Gastroesophageal sphincter (tissue), 4 donors: ENCODE results near the gene FRG2C. TPM values are rescaled to one million over a fixed set of nuclear protein-coding genes. Genes with fewer than 3 reads are reported as not detected.

Source experiments
- ATAC-seq: fragments of 150-250 bp; one replicate; pipeline ENCODE4 v1.9.1; 2016; ENCODE audit warnings: mild to moderate bottlenecking, moderate library complexity
- H3K27ac ChIP-seq, 4 donors: fragments of 200-600 bp; sonication (generic) in 3 of 4; 1 replicate in 3 of 4; 2 replicates in 1 of 4; pipeline ENCODE4 v1.5.1; 2016 to 2019
- H3K27me3 ChIP-seq: fragments of 200-600 bp; sonication (generic); one replicate; pipeline ENCODE4 v1.5.1; 2019
- H3K36me3 ChIP-seq, 2 donors: fragments of 200-600 bp; sonication (generic); one replicate each; pipeline ENCODE4 v1.5.1; 2019; ENCODE audit warnings: control low read depth in 1 of 2
- H3K4me1 ChIP-seq, 3 donors: fragments of 200-600 bp; sonication (generic); 1 replicate in 2 of 3; 2 replicates in 1 of 3; pipeline ENCODE4 v1.5.1; 2016 to 2019; ENCODE audit warnings: control low read depth in 2 of 3
- H3K4me3 ChIP-seq, 2 donors: fragments of 200-600 bp; sonication (generic); one replicate each; pipeline ENCODE4 v1.5.1; 2019; ENCODE audit warnings: mild to moderate bottlenecking in 1 of 2, moderate library complexity in 1 of 2
- H3K9me3 ChIP-seq, 3 donors: fragments of 200-600 bp; sonication (generic); one replicate each; pipeline ENCODE4 v1.5.1; 2017 to 2019; ENCODE audit warnings: control low read depth in 2 of 3
- EP300 ChIP-seq: sonication (generic); formaldehyde crosslinking; IDR thresholded peaks from one replicate; pipeline ENCODE4 v1.6.1; 2017; ENCODE audit warnings: antibody characterized with exemption, mild to moderate bottlenecking
- POLR2A ChIP-seq, 2 donors: fragments of 450-650 bp; IDR thresholded peaks; one replicate each; pipeline ENCODE4 v1.6.1; 2017; ENCODE audit warnings: antibody characterized with exemption in 2 of 2, mild to moderate bottlenecking in 2 of 2, moderate library complexity in 1 of 2
- POLR2AphosphoS5 ChIP-seq: sonication (generic); formaldehyde crosslinking; IDR thresholded peaks from one replicate; pipeline ENCODE4 v1.6.1; 2017; ENCODE audit warnings: antibody characterized with exemption
- WGBS, 2 donors: methylation state at CpG; one replicate each; pipeline ENCODE4 v1.1.5; 2018; ENCODE audit warnings: low coverage in 1 of 2; 5-methylcytosine and 5-hydroxymethylcytosine counted together
- small RNA-seq, 4 donors: library from RNA; depleted of rRNA; stranded (forward); fragments of <200 nt; gene quantifications; one replicate each; pipeline ENCODE3, GENCODE V24; 2016
- total RNA-seq, 4 donors: library from RNA; depleted of rRNA; stranded (reverse); fragments of >200 nt; gene quantifications; one replicate each; pipeline ENCODE4 v1.1.0, GENCODE V29; 2016
- TF ChIP-seq, protein P1 (sequence below), 4 experiments: fragments of 200-600 bp in 2 of 4; fragments of 450-650 bp in 2 of 4; sonication (generic) in 1 of 4; IDR thresholded peaks; one replicate each; pipeline ENCODE4 v1.5.1; 2017 to 2019; ENCODE audit warnings: antibody characterized with exemption in 4 of 4, mild to moderate bottlenecking in 2 of 4, moderate library complexity in 2 of 4

Gene FRG2C
- total RNA-seq, 4 donors from 2014 or later: not detected

GRCh38 chr3:75687323-75687722 lies 23.2 kb downstream of the FRG2C start:
- H3K4me1 ChIP-seq: no peaks in the 10 kb centered on the region
- 65 to 69% methylated on average over 4 to 8 of the region's 9 CpGs for WGBS, 2 donors
- no peaks in the 10 kb centered on the region for H3K27me3 ChIP-seq
- TF ChIP-seq, protein P1, sequence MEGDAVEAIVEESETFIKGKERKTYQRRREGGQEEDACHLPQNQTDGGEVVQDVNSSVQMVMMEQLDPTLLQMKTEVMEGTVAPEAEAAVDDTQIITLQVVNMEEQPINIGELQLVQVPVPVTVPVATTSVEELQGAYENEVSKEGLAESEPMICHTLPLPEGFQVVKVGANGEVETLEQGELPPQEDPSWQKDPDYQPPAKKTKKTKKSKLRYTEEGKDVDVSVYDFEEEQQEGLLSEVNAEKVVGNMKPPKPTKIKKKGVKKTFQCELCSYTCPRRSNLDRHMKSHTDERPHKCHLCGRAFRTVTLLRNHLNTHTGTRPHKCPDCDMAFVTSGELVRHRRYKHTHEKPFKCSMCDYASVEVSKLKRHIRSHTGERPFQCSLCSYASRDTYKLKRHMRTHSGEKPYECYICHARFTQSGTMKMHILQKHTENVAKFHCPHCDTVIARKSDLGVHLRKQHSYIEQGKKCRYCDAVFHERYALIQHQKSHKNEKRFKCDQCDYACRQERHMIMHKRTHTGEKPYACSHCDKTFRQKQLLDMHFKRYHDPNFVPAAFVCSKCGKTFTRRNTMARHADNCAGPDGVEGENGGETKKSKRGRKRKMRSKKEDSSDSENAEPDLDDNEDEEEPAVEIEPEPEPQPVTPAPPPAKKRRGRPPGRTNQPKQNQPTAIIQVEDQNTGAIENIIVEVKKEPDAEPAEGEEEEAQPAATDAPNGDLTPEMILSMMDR (IDR thresholded peaks at IDR 0.05): no peak
- TF ChIP-seq POLR2A (IDR thresholded peaks at IDR 0.05): no peak
- TF ChIP-seq POLR2AphosphoS5: no peak
- peaks cover 0 to 5% of the 10 kb centered on the region in 2 donors for H3K36me3 ChIP-seq
- no peak for ATAC-seq
- no peak overlapping the region for H3K27ac ChIP-seq
- H3K9me3 ChIP-seq: peaks cover 0 to 39% (median 0%) of the 10 kb centered on the region in 3 donors
- H3K4me3 ChIP-seq: no peak overlapping the region

DNA sequence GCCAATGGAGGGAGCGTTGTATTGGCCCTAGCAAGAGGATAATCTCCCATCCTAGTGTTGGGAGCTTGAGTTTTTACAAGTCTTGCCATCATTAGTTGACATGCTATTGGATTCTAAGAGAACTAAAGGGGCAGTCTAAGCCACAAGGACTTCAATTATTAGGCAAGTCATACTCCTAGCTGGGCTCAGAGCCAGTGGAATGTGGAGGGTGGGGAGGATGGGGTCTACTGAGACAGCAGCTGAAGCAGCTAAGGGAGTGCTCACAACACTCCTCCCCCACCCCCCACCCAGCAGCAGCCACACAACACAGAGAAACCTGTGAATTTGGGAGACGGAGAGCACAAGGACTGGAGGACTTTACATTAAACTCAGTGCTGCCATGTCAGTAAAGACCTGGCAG lies 27.9 kb downstream of the FRG2C start:
- Histone ChIP-seq H3K4me3 (no peak overlapping the region), H3K4me1 (no peaks in the 10 kb centered on the region), H3K27ac (no peak overlapping the region), H3K27me3 (no peaks in the 10 kb centered on the region), H3K36me3 (peaks cover 0 to under 1% of the 10 kb centered on the region in 2 donors), H3K9me3 (peaks cover 0 to 21% (median 0%) of the 10 kb centered on the region in 3 donors)
- WGBS, 2 donors: 25 to 30% methylated on average over 1 to 2 of the region's 2 CpGs
- ATAC-seq: no peak
- no peak for TF ChIP-seq POLR2A (IDR thresholded peaks at IDR 0.05)
- TF ChIP-seq, protein P1 (IDR thresholded peaks at IDR 0.05): no peak
- no peak for TF ChIP-seq POLR2AphosphoS5
- TF ChIP-seq EP300: no peak

Small RNA genes within 50 kb of the gene (small RNA-seq; reads per million reads assigned to genes)
- 0 reads per million in 4 donors for gene AC108724.2

Other genes starting within 250 kb of the FRG2C start
- 10 to 100 TPM in 2 of 4 donors, 1 to 10 TPM in 2; 7.2 to 18.8 (median 9.7) TPM for gene ZNF717, start 121.2 kb downstream of the FRG2C start, total RNA-seq